Vagina (tissue), 2 donors: Measurements from ENCODE around the gene TMEM178B. TPM values are rescaled to one million over a fixed set of nuclear protein-coding genes. Genes with fewer than 3 reads are reported as not detected.

ENCODE experiments used
- DNase-seq, 2 donors: peaks; one replicate each; pipeline ENCODE4 v3.0.0-alpha.2; 2017; ENCODE audit errors: extremely low spot score in 2 of 2
- H3K27ac ChIP-seq: fragments of 200-600 bp; sonication (generic); one replicate; pipeline ENCODE4 v1.5.1; 2019
- H3K27me3 ChIP-seq: fragments of 200-600 bp; sonication (generic); one replicate; pipeline ENCODE4 v1.5.1; 2019
- H3K36me3 ChIP-seq, 2 donors: fragments of 200-600 bp; sonication (generic); one replicate each; pipeline ENCODE4 v1.5.1; 2017 to 2019
- H3K4me1 ChIP-seq: fragments of 200-600 bp; sonication (generic); one replicate; pipeline ENCODE4 v1.5.1; 2019
- H3K4me3 ChIP-seq, 2 donors: fragments of 200-600 bp; sonication (generic); 1 replicate in 1 of 2; 2 replicates in 1 of 2; pipeline ENCODE4 v1.5.1; 2016 to 2019
- H3K9me3 ChIP-seq: fragments of 200-600 bp; sonication (generic); one replicate; pipeline ENCODE4 v1.5.1; 2019
- CTCF ChIP-seq, 3 experiments: fragments of 450-650 bp in 2 of 3; fragments of 200-600 bp in 1 of 3; sonication (generic) in 1 of 3; IDR thresholded peaks; one replicate each; pipeline ENCODE4 v1.5.1; 2017 to 2019; ENCODE audit warnings: antibody characterized with exemption in 3 of 3, mild to moderate bottlenecking in 2 of 3, moderate library complexity in 2 of 3
- POLR2A ChIP-seq, 2 donors: fragments of 450-650 bp; IDR thresholded peaks; one replicate each; pipeline ENCODE4 v1.6.1; 2017; ENCODE audit warnings: antibody characterized with exemption in 2 of 2, mild to moderate bottlenecking in 2 of 2, moderate library complexity in 2 of 2
- POLR2AphosphoS5 ChIP-seq, 2 donors: sonication (generic); formaldehyde crosslinking; IDR thresholded peaks; one replicate each; pipeline ENCODE4 v1.9.0; 2017; ENCODE audit warnings: antibody characterized with exemption in 2 of 2, mild to moderate bottlenecking in 2 of 2, low read depth in 1 of 2; ENCODE audit not compliant: insufficient read depth in 1 of 2
- intact Hi-C: fragments of 100-400 bp; cut with DNase I; formaldehyde crosslinking; loops from one replicate; pipeline ENCODE4 v1.15.1; 2023
- total RNA-seq: library from RNA; depleted of rRNA; stranded (reverse); fragments of >200 nt; gene quantifications from one replicate; pipeline ENCODE4 v1.2.3, GENCODE V29; 2016

TMEM178B gene
- total RNA-seq, 1 donor from 2014 or later: 1.2 TPM

- Histone ChIP-seq H3K4me3 (no peak overlapping the region), H3K36me3 (no peaks in the 10 kb centered on the region), H3K4me1 (no peaks in the 10 kb centered on the region), H3K9me3 (no peaks in the 10 kb centered on the region), H3K27ac (no peak overlapping the region), H3K27me3 (no peaks in the 10 kb centered on the region)
- TF ChIP-seq POLR2A (IDR thresholded peaks at IDR 0.05): no peak
- TF ChIP-seq CTCF (IDR thresholded peaks at IDR 0.05): no peak
- no peak for TF ChIP-seq POLR2AphosphoS5 (IDR thresholded peaks at IDR 0.05; ENCODE audit: insufficient read depth in 1 of 2, low read depth in 1 of 2)
- peak in 1 of 2 donors; percentile 40 for DNase-seq
- intact Hi-C loops: no loop called here
Measured at GRCh38 chr7:141238596-141239243, 164.9 kb downstream of the TMEM178B start.

GRCh38 chr7:141239661-141240060, 165.8 kb downstream of the TMEM178B start:
- TF ChIP-seq POLR2A (IDR thresholded peaks at IDR 0.05) (no peak), POLR2AphosphoS5 (IDR thresholded peaks at IDR 0.05; ENCODE audit: insufficient read depth in 1 of 2, low read depth in 1 of 2) (no peak), CTCF (IDR thresholded peaks at IDR 0.05) (no peak)
- Histone ChIP-seq H3K9me3 (no peaks in the 10 kb centered on the region), H3K27ac (no peak overlapping the region), H3K4me3 (no peak overlapping the region), H3K4me1 (no peaks in the 10 kb centered on the region), H3K36me3 (no peaks in the 10 kb centered on the region), H3K27me3 (no peaks in the 10 kb centered on the region)
- DNase-seq: peak in 1 of 2 donors; percentile 22
- intact Hi-C loops: no loop called here

- Histone ChIP-seq H3K27ac (no peak overlapping the region), H3K36me3 (no peaks in the 10 kb centered on the region), H3K4me1 (no peaks in the 10 kb centered on the region), H3K27me3 (no peaks in the 10 kb centered on the region), H3K4me3 (no peak overlapping the region), H3K9me3 (no peaks in the 10 kb centered on the region)
- intact Hi-C loops: no loop called here
- TF ChIP-seq POLR2AphosphoS5 (IDR thresholded peaks at IDR 0.05; ENCODE audit: insufficient read depth in 1 of 2, low read depth in 1 of 2) (no peak), POLR2A (IDR thresholded peaks at IDR 0.05) (no peak), CTCF (IDR thresholded peaks at IDR 0.05) (no peak)
- peak in 1 of 2 donors; percentile 34 for DNase-seq
Measured at GRCh38 chr7:141242568-141242967, 168.7 kb downstream of the TMEM178B start.

GRCh38 chr7:141243368-141243767, 169.5 kb downstream of the TMEM178B start:
- Histone ChIP-seq H3K4me1 (no peaks in the 10 kb centered on the region), H3K4me3 (no peak overlapping the region)
- intact Hi-C loops: no loop called here

More at GRCh38 chr7:141243368-141243767, 169.5 kb downstream of the TMEM178B start:
- DNase-seq: peak; percentile 37 to 64
- H3K27me3 ChIP-seq: no peaks in the 10 kb centered on the region
- TF ChIP-seq POLR2A (IDR thresholded peaks at IDR 0.05) (no peak), CTCF (IDR thresholded peaks at IDR 0.05) (no peak), POLR2AphosphoS5 (IDR thresholded peaks at IDR 0.05; ENCODE audit: insufficient read depth in 1 of 2, low read depth in 1 of 2) (no peak)
- H3K36me3 ChIP-seq: no peaks in the 10 kb centered on the region
- H3K9me3 ChIP-seq: no peaks in the 10 kb centered on the region
- H3K27ac ChIP-seq: no peak overlapping the region
